KMS-11 (cell line): ENCODE results near the gene HMGCS2.
A peak's percentile ranks its signal among the peaks of the same experiment; 100 is the strongest.

ENCODE experiments used
- H2AFZ ChIP-seq: fragments of 200-600 bp; sonication (generic); 2 replicates; pipeline ENCODE4 v1.6.1; 2016; ENCODE audit warnings: antibody characterized with exemption, mixed run types, low read depth
- H3K27ac ChIP-seq: fragments of 200-600 bp; sonication (generic); 2 replicates; pipeline ENCODE4 v1.6.1; 2016; ENCODE audit warnings: mild to moderate bottlenecking, mixed run types
- H3K27me3 ChIP-seq: fragments of 200-600 bp; sonication (generic); 2 replicates; pipeline ENCODE4 v1.6.1; 2017; ENCODE audit warnings: mild to moderate bottlenecking, low read depth, mixed run types, moderate library complexity; ENCODE audit not compliant: insufficient read depth
- H3K36me3 ChIP-seq: fragments of 200-600 bp; sonication (generic); 2 replicates; pipeline ENCODE4 v1.6.1; 2017; ENCODE audit warnings: mild to moderate bottlenecking, mixed run types; ENCODE audit not compliant: insufficient read depth
- H3K4me1 ChIP-seq: fragments of 200-600 bp; sonication (generic); 2 replicates; pipeline ENCODE4 v1.6.1; 2016; ENCODE audit warnings: mild to moderate bottlenecking, low read depth, mixed run types; ENCODE audit not compliant: poor library complexity, severe bottlenecking
- H3K4me2 ChIP-seq: fragments of 200-600 bp; sonication (generic); 2 replicates; pipeline ENCODE4 v1.7.0; 2016; ENCODE audit warnings: mild to moderate bottlenecking, mixed run types
- H3K4me3 ChIP-seq: fragments of 200-600 bp; sonication (generic); IDR thresholded peaks from 2 replicates; pipeline ENCODE4 v1.6.1; 2017; ENCODE audit warnings: low read depth, low read length, mixed read lengths; ENCODE audit not compliant: insufficient read depth
- H3K79me2 ChIP-seq: fragments of 200-600 bp; sonication (generic); 2 replicates; pipeline ENCODE4 v1.6.1; 2016; ENCODE audit warnings: low read depth, mixed run types; ENCODE audit not compliant: insufficient read depth
- H3K9ac ChIP-seq: fragments of 200-600 bp; sonication (generic); 2 replicates; pipeline ENCODE4 v1.6.1; 2016; ENCODE audit warnings: mild to moderate bottlenecking, mixed run types
- H4K20me1 ChIP-seq: fragments of 200-600 bp; sonication (generic); 2 replicates; pipeline ENCODE4 v1.6.1; 2016; ENCODE audit warnings: mild to moderate bottlenecking, mixed run types; ENCODE audit not compliant: insufficient read depth
- TF ChIP-seq, protein P1 (sequence below): fragments of 200-600 bp; sonication (generic); conservative IDR thresholded peaks from 2 replicates; pipeline ENCODE4 v1.6.1; 2017; ENCODE audit warnings: low read depth, mild to moderate bottlenecking, antibody characterized with exemption, low read length, moderate library complexity, mixed read lengths

HMGCS2 gene

DNA sequence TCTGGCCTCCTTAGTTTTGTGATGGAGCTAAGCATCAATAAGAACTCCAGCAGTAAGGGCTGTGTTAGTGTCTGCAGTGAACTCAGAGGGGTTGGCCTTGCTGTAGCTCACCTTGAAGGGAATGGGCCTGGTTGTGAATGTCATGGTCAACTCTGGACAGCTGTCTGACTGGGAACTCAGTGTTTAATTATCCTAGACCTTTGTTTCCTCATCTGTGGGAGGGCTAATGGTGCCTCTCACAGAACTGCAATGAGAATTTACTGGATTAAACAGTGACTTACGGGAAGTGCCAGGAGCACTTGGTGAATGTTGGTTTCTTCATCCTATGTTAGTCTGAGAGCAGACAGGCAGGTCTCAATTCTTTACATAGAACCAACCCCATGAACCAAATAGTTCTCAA lies 23.7 kb downstream of the HMGCS2 start:
- no peak overlapping the region for H2AFZ ChIP-seq
- H3K4me2 ChIP-seq, result no peak overlapping the region
- H3K4me3 ChIP-seq, result no peak overlapping the region
- H3K27ac ChIP-seq, result no peak overlapping the region
- H3K27me3 ChIP-seq, result no peaks in the 10 kb centered on the region
- no peaks in the 10 kb centered on the region for H4K20me1 ChIP-seq
- no peaks in the 10 kb centered on the region for H3K36me3 ChIP-seq
- H3K4me1 ChIP-seq, result peaks cover 17% of the 10 kb centered on the region
- no peaks in the 10 kb centered on the region for H3K79me2 ChIP-seq
- TF ChIP-seq, protein P1, sequence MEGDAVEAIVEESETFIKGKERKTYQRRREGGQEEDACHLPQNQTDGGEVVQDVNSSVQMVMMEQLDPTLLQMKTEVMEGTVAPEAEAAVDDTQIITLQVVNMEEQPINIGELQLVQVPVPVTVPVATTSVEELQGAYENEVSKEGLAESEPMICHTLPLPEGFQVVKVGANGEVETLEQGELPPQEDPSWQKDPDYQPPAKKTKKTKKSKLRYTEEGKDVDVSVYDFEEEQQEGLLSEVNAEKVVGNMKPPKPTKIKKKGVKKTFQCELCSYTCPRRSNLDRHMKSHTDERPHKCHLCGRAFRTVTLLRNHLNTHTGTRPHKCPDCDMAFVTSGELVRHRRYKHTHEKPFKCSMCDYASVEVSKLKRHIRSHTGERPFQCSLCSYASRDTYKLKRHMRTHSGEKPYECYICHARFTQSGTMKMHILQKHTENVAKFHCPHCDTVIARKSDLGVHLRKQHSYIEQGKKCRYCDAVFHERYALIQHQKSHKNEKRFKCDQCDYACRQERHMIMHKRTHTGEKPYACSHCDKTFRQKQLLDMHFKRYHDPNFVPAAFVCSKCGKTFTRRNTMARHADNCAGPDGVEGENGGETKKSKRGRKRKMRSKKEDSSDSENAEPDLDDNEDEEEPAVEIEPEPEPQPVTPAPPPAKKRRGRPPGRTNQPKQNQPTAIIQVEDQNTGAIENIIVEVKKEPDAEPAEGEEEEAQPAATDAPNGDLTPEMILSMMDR, result no peak
- H3K9ac ChIP-seq, result no peak overlapping the region

DNA sequence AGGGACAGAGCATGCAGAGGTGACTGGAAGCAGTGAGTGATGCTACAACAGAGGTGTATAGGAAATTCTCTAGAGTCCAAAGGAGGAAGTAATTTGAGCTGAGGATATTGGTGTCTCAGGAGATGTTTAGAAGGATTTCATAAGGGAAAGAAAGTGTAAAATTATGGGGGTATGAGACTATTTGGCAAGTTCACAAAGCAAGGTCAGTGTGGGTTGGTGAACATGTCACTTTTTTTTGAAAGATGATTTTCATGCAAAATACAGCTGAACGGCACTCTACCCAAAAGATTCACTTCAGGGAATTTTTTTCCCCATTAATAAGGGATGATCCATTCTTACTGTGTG lies 24.1 kb downstream of the HMGCS2 start:
- no peaks in the 10 kb centered on the region for H3K79me2 ChIP-seq
- H3K36me3 ChIP-seq, result no peaks in the 10 kb centered on the region
- H4K20me1 ChIP-seq, result no peaks in the 10 kb centered on the region
- H2AFZ ChIP-seq, result no peak overlapping the region
- TF ChIP-seq, protein P1, result no peak
- peaks cover 17% of the 10 kb centered on the region for H3K4me1 ChIP-seq
- H3K27ac ChIP-seq, result no peak overlapping the region
- no peaks in the 10 kb centered on the region for H3K27me3 ChIP-seq
- no peak overlapping the region for H3K4me2 ChIP-seq
- no peak overlapping the region for H3K9ac ChIP-seq
- H3K4me3 ChIP-seq, result no peak overlapping the region

DNA sequence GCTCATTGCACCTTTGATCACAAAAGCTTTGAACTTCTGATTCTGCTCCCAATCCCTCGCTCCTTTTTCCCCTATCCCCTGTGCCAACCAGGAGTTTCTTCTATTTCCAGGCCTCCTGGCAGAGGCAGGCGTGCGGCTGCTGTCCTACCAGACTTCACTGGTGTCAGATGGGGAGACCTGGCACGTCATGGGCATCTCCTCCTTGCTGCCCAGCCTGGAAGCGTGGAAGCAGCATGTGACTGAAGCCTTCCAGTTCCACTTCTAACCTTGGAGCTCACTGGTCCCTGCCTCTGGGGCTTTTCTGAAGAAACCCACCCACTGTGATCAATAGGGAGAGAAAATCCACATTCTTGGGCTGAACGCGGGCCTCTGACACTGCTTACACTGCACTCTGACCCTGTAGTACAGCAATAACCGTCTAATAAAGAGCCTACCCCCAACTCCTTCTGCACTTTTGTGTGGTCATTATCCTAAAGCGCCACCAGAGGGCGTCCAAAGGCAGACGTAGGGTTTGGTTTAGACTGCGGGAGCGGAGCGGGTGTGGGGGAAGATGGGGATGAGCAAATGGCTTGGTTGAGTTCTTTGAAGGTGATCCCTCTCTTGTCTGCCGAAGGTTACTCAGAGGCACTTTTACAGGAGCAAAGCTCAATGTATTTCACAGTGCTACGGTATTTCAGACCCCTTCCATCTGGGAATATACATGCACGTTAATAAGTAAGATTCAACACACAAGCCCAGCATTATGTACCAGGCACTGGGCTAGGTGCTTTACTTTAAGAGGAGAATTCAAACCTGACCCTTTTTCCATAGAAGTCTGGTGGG lies 24.7 kb downstream of the HMGCS2 start:
- Histone ChIP-seq H3K4me3 (no peak overlapping the region), H3K27ac (no peak overlapping the region), H4K20me1 (no peaks in the 10 kb centered on the region), H3K36me3 (no peaks in the 10 kb centered on the region), H2AFZ (no peak overlapping the region), H3K4me2 (no peak overlapping the region), H3K4me1 (peaks cover 17% of the 10 kb centered on the region), H3K79me2 (no peaks in the 10 kb centered on the region), H3K9ac (no peak overlapping the region), H3K27me3 (no peaks in the 10 kb centered on the region)
- TF ChIP-seq, protein P1, result peak; percentile 80

DNA sequence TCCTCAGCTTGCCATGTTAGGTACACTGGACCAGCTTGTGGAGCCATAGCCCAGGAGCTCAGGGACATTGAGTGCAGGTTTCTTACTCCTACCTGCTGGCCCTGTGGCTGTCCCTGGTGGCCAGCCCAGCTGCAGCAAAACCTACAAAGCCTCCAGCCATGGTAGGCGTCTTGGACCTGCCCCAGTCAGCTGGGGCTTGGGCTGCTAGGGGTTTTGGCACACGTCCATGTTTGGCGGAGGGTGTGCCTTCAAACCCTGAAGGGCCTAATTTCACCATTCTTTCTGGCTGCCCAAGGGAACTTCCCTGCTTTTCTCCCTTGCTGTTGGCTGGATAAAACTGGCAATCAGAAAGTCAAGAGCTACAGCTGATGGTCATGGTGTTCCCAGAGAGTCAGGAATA lies 25.4 kb downstream of the HMGCS2 start:
- H3K27ac ChIP-seq, result no peak overlapping the region
- no peaks in the 10 kb centered on the region for H4K20me1 ChIP-seq
- TF ChIP-seq, protein P1, result no peak

More for the DNA sequence above, 25.4 kb downstream of the HMGCS2 start:
- Histone ChIP-seq H3K4me3 (no peak overlapping the region), H3K4me2 (no peak overlapping the region), H3K36me3 (no peaks in the 10 kb centered on the region), H3K9ac (no peak overlapping the region), H2AFZ (no peak overlapping the region), H3K79me2 (no peaks in the 10 kb centered on the region), H3K4me1 (peaks cover 17% of the 10 kb centered on the region), H3K27me3 (no peaks in the 10 kb centered on the region)
